ENCODE measurements around the gene EMILIN2. TPM values are rescaled to one million over a fixed set of nuclear protein-coding genes. Genes with fewer than 3 reads are reported as not detected.

Gene EMILIN2
- total and polyA plus RNA-seq, 2 of the 8 experiments (the other 6 are each of a cell fraction or from before 2014, with no cell fraction given): 6.0 to 7.5 TPM

- Histone ChIP-seq H3K9ac (replicated peaks in 1 of 4; ENCODE audit: extremely low read depth in 1 of 4, low read depth in 3 of 4, low read length in 3 of 4) (no peak overlapping the region), H4K8ac (ENCODE audit: extremely low read depth, insufficient read depth, low read length) (0 out of 2 replicates have a peak overlapping the region, but pooled peaks have one; percentile 35), H3K79me2 (ENCODE audit: control insufficient read depth in 1 of 2, insufficient read depth in 2 of 2, low read length in 2 of 2) (no peaks in the 10 kb centered on the region), H2BK120ac (replicated peaks; ENCODE audit: low read depth, low read length) (no peak overlapping the region), H2BK12ac (ENCODE audit: low read depth, low read length) (no peak overlapping the region), H3K18ac (ENCODE audit: extremely low read depth, low read length) (no peak overlapping the region), H3K56ac (replicated peaks; ENCODE audit: insufficient read length, low read depth, low read length) (no peak overlapping the region), H4K20me1 (replicated peaks in 1 of 2; ENCODE audit: control insufficient read depth in 1 of 2, insufficient read depth in 2 of 2, low read length in 2 of 2) (no peaks in the 10 kb centered on the region), H2BK5ac (ENCODE audit: low read depth, low read length) (no peak overlapping the region), H3K4me2 (ENCODE audit: insufficient read depth in 1 of 2, low read depth in 2 of 2, low read length in 2 of 2) (no peak overlapping the region), H3K23me2 (ENCODE audit: low read depth, low read length) (no peaks in the 10 kb centered on the region), H3K23ac (ENCODE audit: insufficient read length) (no peak overlapping the region), H4K5ac (ENCODE audit: insufficient read length, low read depth, low read length) (no peak overlapping the region), H2BK20ac (ENCODE audit: low read length) (no peak overlapping the region), H2AK5ac (ENCODE audit: low read depth, low read length) (no peak overlapping the region), H2AFZ (ENCODE audit: low read length) (no peak overlapping the region), H3K14ac (ENCODE audit: insufficient read length) (no peak overlapping the region), H3K4me1 (replicated peaks in 1 of 4; ENCODE audit: control insufficient read depth in 3 of 4, insufficient read depth in 4 of 4, low read length in 3 of 4) (no peaks in the 10 kb centered on the region), H3K36me3 (ENCODE audit: control insufficient read depth in 2 of 4, insufficient read depth in 4 of 4, low read length in 3 of 4) (no peaks in the 10 kb centered on the region), H3K27me3 (replicated peaks in 1 of 4; ENCODE audit: control insufficient read depth in 3 of 4, extremely low read depth in 1 of 4, insufficient read depth in 3 of 4, low read length in 3 of 4) (peaks cover 0 to 3% (median 2%) of the 10 kb centered on the region in 4 experiments; a peak in 4 of 7 replicates), H3K27ac (ENCODE audit: low read depth, low read length) (no peak overlapping the region), H3K79me1 (ENCODE audit: low read depth, low read length) (no peaks in the 10 kb centered on the region), H2BK15ac (ENCODE audit: low read length) (no peak overlapping the region), H4K91ac (replicated peaks; ENCODE audit: insufficient read length, low read length) (no peak overlapping the region), H3K4ac (replicated peaks; ENCODE audit: insufficient read length, low read depth, low read length) (no peak overlapping the region), H3K4me3 (ENCODE audit: extremely low read depth in 1 of 4, insufficient read depth in 2 of 4, low read depth in 3 of 4, low read length in 4 of 4) (no peak overlapping the region), H3K9me3 (ENCODE audit: insufficient read depth in 2 of 2, low read depth in 1 of 2, low read length in 1 of 2) (no peaks in the 10 kb centered on the region)
- ChIA-PET POLR2A (ENCODE audit: partially characterized antibody) (no interaction called here), CTCF (ENCODE audit: partially characterized antibody) (no interaction called here)
- FAIRE-seq (no peak), DNase-seq (ENCODE audit: low read depth in 1 of 2, low spot score in 2 of 2) (no peak)
- TF ChIP-seq KDM4A (IDR thresholded peaks at IDR 0.05; ENCODE audit: low read depth, low read length, severe bottlenecking): no peak
- no peak for TF ChIP-seq BCL11A (IDR thresholded peaks at IDR 0.05; ENCODE audit: low read depth in 2 of 2, low read length in 2 of 2)
- TF ChIP-seq YY1 (IDR thresholded peaks at IDR 0.05; ENCODE audit: low read depth, low read length): no peak
- TF ChIP-seq SP4 (IDR thresholded peaks at IDR 0.05; ENCODE audit: low read length): no peak
- TF ChIP-seq ZNF274 (IDR thresholded peaks at IDR 0.05; ENCODE audit: borderline replicate concordance, extremely low read depth, low read length): no peak
- TF ChIP-seq TCF12 (IDR thresholded peaks at IDR 0.05; ENCODE audit: low read depth, low read length): no peak
- no peak for TF ChIP-seq SUZ12 (IDR thresholded peaks at IDR 0.05; ENCODE audit: low read length)
- no peak for TF ChIP-seq FOSL1 (IDR thresholded peaks at IDR 0.05; ENCODE audit: insufficient read depth, low read depth, low read length)
- 84% methylated on average over 7 of the region's 7 CpGs; no CpG with 5 or more reads in 1 of the 2 experiments for WGBS, 2 experiments (ENCODE audit: extremely low coverage in 1 of 2, insufficient coverage in 1 of 2, insufficient read length in 1 of 2, insufficient replicate concordance in 2 of 2, low coverage in 1 of 2, low lambda C conversion rate in 2 of 2, missing lambda C conversion rate in 1 of 2)
Observed at GRCh38 chr18:2853926-2854664, 7.3 kb downstream of the EMILIN2 start.
